CD4-positive, alpha-beta T cell treated with Interleukin-4 for 1 hour (primary cell): ENCODE data around the gene HERC2.
"Not testable (repeated sequence)": the region's sequence is repeated elsewhere in the genome, so short reads cannot be mapped to it uniquely, and the experiment has no call there.

Experiments
- DNase-seq, 2 donors: peaks; one replicate each; pipeline ENCODE4 v3.0.0-alpha.2; 2020 to 2022

HERC2 gene

GRCh38 chr15:28216946-28217546 is 104.9 kb downstream of the HERC2 start:
- not testable (repeated sequence) for DNase-seq

GRCh38 chr15:28215521-28215920 is 106.5 kb downstream of the HERC2 start:
- DNase-seq, result not testable (repeated sequence)

- DNase-seq, result not testable (repeated sequence)
Observed at GRCh38 chr15:28214006-28214790, 107.8 kb downstream of the HERC2 start.

GRCh38 chr15:28213393-28213792 is 108.6 kb downstream of the HERC2 start:
- DNase-seq, result not testable (repeated sequence)

- DNase-seq, result no peak
Observed at GRCh38 chr15:28208583-28208982, 113.4 kb downstream of the HERC2 start.

- not testable (repeated sequence) for DNase-seq
Observed at GRCh38 chr15:28205640-28206039, 116.3 kb downstream of the HERC2 start.

GRCh38 chr15:28203055-28203828 is 118.7 kb downstream of the HERC2 start:
- not testable (repeated sequence) for DNase-seq

GRCh38 chr15:28202124-28202523 is 119.9 kb downstream of the HERC2 start:
- not testable (repeated sequence) for DNase-seq

- DNase-seq, result not testable (repeated sequence)
Observed at GRCh38 chr15:28198215-28198614, 123.8 kb downstream of the HERC2 start.

- DNase-seq, result not testable (repeated sequence)
Observed at GRCh38 chr15:28197694-28198093, 124.3 kb downstream of the HERC2 start.

GRCh38 chr15:28196581-28196980 is 125.4 kb downstream of the HERC2 start:
- DNase-seq, result not testable (repeated sequence)

GRCh38 chr15:28192772-28193171 is 129.2 kb downstream of the HERC2 start:
- no peak for DNase-seq

GRCh38 chr15:28191832-28192231 is 130.1 kb downstream of the HERC2 start:
- DNase-seq, result no peak

GRCh38 chr15:28190391-28191174 is 131.4 kb downstream of the HERC2 start:
- no peak for DNase-seq

- DNase-seq, result no peak
Observed at GRCh38 chr15:28185148-28185895, 136.7 kb downstream of the HERC2 start.

GRCh38 chr15:28184166-28184565 is 137.8 kb downstream of the HERC2 start:
- no peak for DNase-seq

GRCh38 chr15:28182731-28183130 is 139.2 kb downstream of the HERC2 start:
- DNase-seq, result no peak

GRCh38 chr15:28182216-28182615 is 139.8 kb downstream of the HERC2 start:
- DNase-seq, result no peak

GRCh38 chr15:28181366-28181765 is 140.6 kb downstream of the HERC2 start:
- no peak for DNase-seq

GRCh38 chr15:28179270-28179669 is 142.7 kb downstream of the HERC2 start:
- no peak for DNase-seq

- no peak for DNase-seq
Observed at GRCh38 chr15:28178727-28179126, 143.3 kb downstream of the HERC2 start.

- DNase-seq, result no peak
Observed at GRCh38 chr15:28178290-28178689, 143.7 kb downstream of the HERC2 start.
